ENCODE measurements around the gene C1QL2. TPM values are rescaled to one million over a fixed set of nuclear protein-coding genes. Genes with fewer than 3 reads are reported as not detected.

Gene C1QL2
- total and polyA plus RNA-seq, 4 experiments from 2014 or later = not detected

GRCh38 chr2:119190321-119191111 lies 32.0 kb upstream of the C1QL2 start:
- peaks cover 14 to 16% of the 10 kb centered on the region in 2 donors for H3K27me3 Mint-ChIP-seq
- intact Hi-C loops (cut with micrococcal nuclease) = no loop called here
- ChIA-PET CTCF (ENCODE audit: partially characterized antibody) (no interaction called here), POLR2A (ENCODE audit: partially characterized antibody) (no interaction called here)
- H3K27ac Mint-ChIP-seq = peak overlapping the region in 1 of 7 donors; percentile 4
- no peaks in the 10 kb centered on the region for H3K9me3 ChIP-seq (ENCODE audit: control insufficient read depth in 1 of 2, low read length in 2 of 2)
- H3K27ac ChIP-seq (ENCODE audit: low read depth, low read length) = no peak overlapping the region
- H3K4me3 Mint-ChIP-seq = no peak overlapping the region
- no peak for DNase-seq
- no peaks in the 10 kb centered on the region for H3K27me3 ChIP-seq (ENCODE audit: insufficient read depth, low read length)
- H3K36me3 ChIP-seq (ENCODE audit: insufficient read depth, low read length) = no peaks in the 10 kb centered on the region
- H3K36me3 Mint-ChIP-seq = no peaks in the 10 kb centered on the region
- H3K4me1 Mint-ChIP-seq = no peaks in the 10 kb centered on the region
- no peaks in the 10 kb centered on the region for H3K4me1 ChIP-seq (ENCODE audit: insufficient read depth, low read length)
- H3K4me3 ChIP-seq (ENCODE audit: low read length in 2 of 2) = no peak overlapping the region
- H3K9me3 Mint-ChIP-seq = peaks cover 0 to 2% (median 0%) of the 10 kb centered on the region in 8 donors

- Histone ChIP-seq H3K4me1 (ENCODE audit: insufficient read depth, low read length) (no peaks in the 10 kb centered on the region), H3K9me3 (ENCODE audit: control insufficient read depth in 1 of 2, low read length in 2 of 2) (no peaks in the 10 kb centered on the region), H3K4me3 (ENCODE audit: low read length in 2 of 2) (no peak overlapping the region), H3K27ac (ENCODE audit: low read depth, low read length) (no peak overlapping the region), H3K36me3 (ENCODE audit: insufficient read depth, low read length) (no peaks in the 10 kb centered on the region), H3K27me3 (ENCODE audit: insufficient read depth, low read length) (no peaks in the 10 kb centered on the region)
- intact Hi-C loops (cut with micrococcal nuclease) = no loop called here
- Mint-ChIP-seq H3K36me3 (no peaks in the 10 kb centered on the region), H3K4me1 (no peaks in the 10 kb centered on the region), H3K9me3 (no peaks in the 10 kb centered on the region), H3K27ac (no peak overlapping the region), H3K4me3 (no peak overlapping the region), H3K27me3 (peaks cover 3 to 5% of the 10 kb centered on the region in 2 donors)
- POLR2A ChIA-PET (ENCODE audit: partially characterized antibody) = no interaction called here
- no peak for DNase-seq
- CTCF ChIA-PET (ENCODE audit: partially characterized antibody) = interaction anchor here (1.7 kb wide), 1 partner anchor 9 kb away, joined by 4 read pairs; no protein-coding TSS in a partner anchor
Observed at GRCh38 chr2:119184512-119184911, 26.0 kb upstream of the C1QL2 start.

- intact Hi-C loops (cut with micrococcal nuclease) = no loop called here
- H3K4me3 Mint-ChIP-seq = no peak overlapping the region
- no peaks in the 10 kb centered on the region for H3K27me3 ChIP-seq (ENCODE audit: insufficient read depth, low read length)
- no peak overlapping the region for H3K27ac Mint-ChIP-seq
- no peaks in the 10 kb centered on the region for H3K9me3 ChIP-seq (ENCODE audit: control insufficient read depth in 1 of 2, low read length in 2 of 2)
- ChIA-PET CTCF (ENCODE audit: partially characterized antibody) (no interaction called here), POLR2A (ENCODE audit: partially characterized antibody) (no interaction called here)
- peaks cover 0 to 3% of the 10 kb centered on the region in 2 donors for H3K27me3 Mint-ChIP-seq
- DNase-seq = no peak
- H3K4me3 ChIP-seq (ENCODE audit: low read length in 2 of 2) = no peak overlapping the region
- no peaks in the 10 kb centered on the region for H3K36me3 ChIP-seq (ENCODE audit: insufficient read depth, low read length)
- no peaks in the 10 kb centered on the region for H3K36me3 Mint-ChIP-seq
- no peaks in the 10 kb centered on the region for H3K9me3 Mint-ChIP-seq
- no peak overlapping the region for H3K27ac ChIP-seq (ENCODE audit: low read depth, low read length)
- H3K4me1 Mint-ChIP-seq = no peaks in the 10 kb centered on the region
- H3K4me1 ChIP-seq (ENCODE audit: insufficient read depth, low read length) = no peaks in the 10 kb centered on the region
Observed at GRCh38 chr2:119181791-119182445, 23.4 kb upstream of the C1QL2 start.

GRCh38 chr2:119181391-119181790 lies 22.8 kb upstream of the C1QL2 start:
- Mint-ChIP-seq H3K36me3 (no peaks in the 10 kb centered on the region), H3K4me1 (no peaks in the 10 kb centered on the region), H3K9me3 (no peaks in the 10 kb centered on the region), H3K27me3 (peaks cover 0 to 3% of the 10 kb centered on the region in 2 donors), H3K4me3 (no peak overlapping the region), H3K27ac (no peak overlapping the region)
- Histone ChIP-seq H3K36me3 (ENCODE audit: insufficient read depth, low read length) (no peaks in the 10 kb centered on the region), H3K4me3 (ENCODE audit: low read length in 2 of 2) (no peak overlapping the region), H3K27ac (ENCODE audit: low read depth, low read length) (no peak overlapping the region), H3K27me3 (ENCODE audit: insufficient read depth, low read length) (no peaks in the 10 kb centered on the region), H3K9me3 (ENCODE audit: control insufficient read depth in 1 of 2, low read length in 2 of 2) (no peaks in the 10 kb centered on the region), H3K4me1 (ENCODE audit: insufficient read depth, low read length) (no peaks in the 10 kb centered on the region)
- CTCF ChIA-PET (ENCODE audit: partially characterized antibody) = no interaction called here
- no peak for DNase-seq
- intact Hi-C loops (cut with micrococcal nuclease) = no loop called here
- POLR2A ChIA-PET (ENCODE audit: partially characterized antibody) = no interaction called here

- no peak for DNase-seq
- ChIA-PET CTCF (ENCODE audit: partially characterized antibody) (no interaction called here), POLR2A (ENCODE audit: partially characterized antibody) (no interaction called here)
- no peak overlapping the region for H3K27ac ChIP-seq (ENCODE audit: low read depth, low read length)
- Mint-ChIP-seq H3K27me3 (peaks cover 0 to 3% of the 10 kb centered on the region in 2 donors), H3K27ac (no peak overlapping the region), H3K9me3 (no peaks in the 10 kb centered on the region), H3K4me1 (no peaks in the 10 kb centered on the region), H3K36me3 (no peaks in the 10 kb centered on the region), H3K4me3 (no peak overlapping the region)
- H3K4me3 ChIP-seq (ENCODE audit: low read length in 2 of 2) = no peak overlapping the region
- H3K36me3 ChIP-seq (ENCODE audit: insufficient read depth, low read length) = no peaks in the 10 kb centered on the region
- no peaks in the 10 kb centered on the region for H3K9me3 ChIP-seq (ENCODE audit: control insufficient read depth in 1 of 2, low read length in 2 of 2)
- no peaks in the 10 kb centered on the region for H3K4me1 ChIP-seq (ENCODE audit: insufficient read depth, low read length)
- intact Hi-C loops (cut with micrococcal nuclease) = no loop called here
- H3K27me3 ChIP-seq (ENCODE audit: insufficient read depth, low read length) = no peaks in the 10 kb centered on the region
Observed at GRCh38 chr2:119180892-119181291, 22.3 kb upstream of the C1QL2 start.

GRCh38 chr2:119179991-119180390 lies 21.4 kb upstream of the C1QL2 start:
- Histone ChIP-seq H3K4me3 (ENCODE audit: low read length in 2 of 2) (no peak overlapping the region), H3K9me3 (ENCODE audit: control insufficient read depth in 1 of 2, low read length in 2 of 2) (no peaks in the 10 kb centered on the region), H3K36me3 (ENCODE audit: insufficient read depth, low read length) (no peaks in the 10 kb centered on the region), H3K4me1 (ENCODE audit: insufficient read depth, low read length) (no peaks in the 10 kb centered on the region), H3K27me3 (ENCODE audit: insufficient read depth, low read length) (no peaks in the 10 kb centered on the region), H3K27ac (ENCODE audit: low read depth, low read length) (no peak overlapping the region)
- Mint-ChIP-seq H3K9me3 (no peaks in the 10 kb centered on the region), H3K27me3 (peaks cover 0 to 3% of the 10 kb centered on the region in 2 donors), H3K36me3 (no peaks in the 10 kb centered on the region), H3K27ac (no peak overlapping the region), H3K4me3 (no peak overlapping the region), H3K4me1 (no peaks in the 10 kb centered on the region)
- POLR2A ChIA-PET (ENCODE audit: partially characterized antibody) = no interaction called here
- intact Hi-C loops (cut with micrococcal nuclease) = no loop called here
- CTCF ChIA-PET (ENCODE audit: partially characterized antibody) = interaction anchor here (0.7 kb wide), 1 partner anchor 1481 kb away, joined by 4 read pairs; no protein-coding TSS in a partner anchor
- no peak for DNase-seq

GRCh38 chr2:119179202-119179601 lies 20.7 kb upstream of the C1QL2 start:
- Mint-ChIP-seq H3K9me3 (no peaks in the 10 kb centered on the region), H3K4me1 (no peaks in the 10 kb centered on the region), H3K27me3 (peaks cover 0 to 3% of the 10 kb centered on the region in 2 donors), H3K27ac (no peak overlapping the region), H3K4me3 (no peak overlapping the region), H3K36me3 (no peaks in the 10 kb centered on the region)
- intact Hi-C loops (cut with micrococcal nuclease) = no loop called here
- H3K27ac ChIP-seq (ENCODE audit: low read depth, low read length) = no peak overlapping the region
- no peak for DNase-seq
- CTCF ChIA-PET (ENCODE audit: partially characterized antibody) = interaction anchor here (1.0 kb wide), 1 partner anchor 297 kb away, joined by 3 read pairs; no protein-coding TSS in a partner anchor
- H3K4me1 ChIP-seq (ENCODE audit: insufficient read depth, low read length) = no peaks in the 10 kb centered on the region
- H3K27me3 ChIP-seq (ENCODE audit: insufficient read depth, low read length) = no peaks in the 10 kb centered on the region
- no peak overlapping the region for H3K4me3 ChIP-seq (ENCODE audit: low read length in 2 of 2)
- H3K36me3 ChIP-seq (ENCODE audit: insufficient read depth, low read length) = no peaks in the 10 kb centered on the region
- POLR2A ChIA-PET (ENCODE audit: partially characterized antibody) = no interaction called here
- H3K9me3 ChIP-seq (ENCODE audit: control insufficient read depth in 1 of 2, low read length in 2 of 2) = no peaks in the 10 kb centered on the region
